ENCODE results near the gene HADHB.

HADHB gene

DNA sequence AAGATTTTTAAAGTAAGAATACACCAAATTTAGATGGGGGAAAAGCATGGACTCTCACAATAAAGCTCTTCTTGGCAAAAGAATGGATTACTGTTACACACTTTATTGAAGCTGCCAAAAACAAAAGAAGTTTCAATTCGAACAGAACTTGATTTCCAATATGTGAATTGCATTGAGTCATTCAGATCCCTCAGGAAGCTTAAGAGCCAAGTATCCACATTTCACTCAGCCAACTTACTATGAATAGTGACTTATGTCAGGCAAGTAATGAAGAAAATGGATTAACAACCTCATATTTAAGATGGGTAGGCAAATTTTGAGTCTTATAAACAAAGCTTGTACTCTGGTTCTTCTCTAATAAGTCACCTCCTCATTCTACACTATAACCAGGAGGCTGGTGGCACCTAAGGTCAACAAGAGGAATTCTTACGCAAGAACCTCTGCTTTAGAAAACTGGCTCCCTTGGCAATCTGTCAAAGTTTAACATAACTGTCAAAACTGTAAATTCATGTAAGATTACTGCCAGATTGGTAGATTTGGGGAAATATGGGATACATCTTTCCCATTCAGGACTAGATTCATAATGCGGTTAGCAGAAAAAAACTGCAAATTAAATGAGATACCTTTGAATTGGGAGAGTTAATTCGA is 6.3 kb upstream of the HADHB start:
- Histone ChIP-seq H3K4me1 (ENCODE audit: control insufficient read depth in 1 of 2, insufficient read depth in 1 of 2, low read depth in 1 of 2, low read length in 1 of 2) (peaks cover 24 to 29% of the 10 kb centered on the region in 2 experiments), H3K27me3 (no peaks in the 10 kb centered on the region), H3K9me3 (no peaks in the 10 kb centered on the region), H3K27ac (peak overlapping the region; percentile 37), H3K36me3 (peaks cover 49% of the 10 kb centered on the region), H3K4me3 (ENCODE audit: low read depth in 1 of 2, low read length in 1 of 2) (no peak overlapping the region)
- TF ChIP-seq, protein P1, sequence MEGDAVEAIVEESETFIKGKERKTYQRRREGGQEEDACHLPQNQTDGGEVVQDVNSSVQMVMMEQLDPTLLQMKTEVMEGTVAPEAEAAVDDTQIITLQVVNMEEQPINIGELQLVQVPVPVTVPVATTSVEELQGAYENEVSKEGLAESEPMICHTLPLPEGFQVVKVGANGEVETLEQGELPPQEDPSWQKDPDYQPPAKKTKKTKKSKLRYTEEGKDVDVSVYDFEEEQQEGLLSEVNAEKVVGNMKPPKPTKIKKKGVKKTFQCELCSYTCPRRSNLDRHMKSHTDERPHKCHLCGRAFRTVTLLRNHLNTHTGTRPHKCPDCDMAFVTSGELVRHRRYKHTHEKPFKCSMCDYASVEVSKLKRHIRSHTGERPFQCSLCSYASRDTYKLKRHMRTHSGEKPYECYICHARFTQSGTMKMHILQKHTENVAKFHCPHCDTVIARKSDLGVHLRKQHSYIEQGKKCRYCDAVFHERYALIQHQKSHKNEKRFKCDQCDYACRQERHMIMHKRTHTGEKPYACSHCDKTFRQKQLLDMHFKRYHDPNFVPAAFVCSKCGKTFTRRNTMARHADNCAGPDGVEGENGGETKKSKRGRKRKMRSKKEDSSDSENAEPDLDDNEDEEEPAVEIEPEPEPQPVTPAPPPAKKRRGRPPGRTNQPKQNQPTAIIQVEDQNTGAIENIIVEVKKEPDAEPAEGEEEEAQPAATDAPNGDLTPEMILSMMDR (IDR thresholded peaks at IDR 0.05) = no peak

DNA sequence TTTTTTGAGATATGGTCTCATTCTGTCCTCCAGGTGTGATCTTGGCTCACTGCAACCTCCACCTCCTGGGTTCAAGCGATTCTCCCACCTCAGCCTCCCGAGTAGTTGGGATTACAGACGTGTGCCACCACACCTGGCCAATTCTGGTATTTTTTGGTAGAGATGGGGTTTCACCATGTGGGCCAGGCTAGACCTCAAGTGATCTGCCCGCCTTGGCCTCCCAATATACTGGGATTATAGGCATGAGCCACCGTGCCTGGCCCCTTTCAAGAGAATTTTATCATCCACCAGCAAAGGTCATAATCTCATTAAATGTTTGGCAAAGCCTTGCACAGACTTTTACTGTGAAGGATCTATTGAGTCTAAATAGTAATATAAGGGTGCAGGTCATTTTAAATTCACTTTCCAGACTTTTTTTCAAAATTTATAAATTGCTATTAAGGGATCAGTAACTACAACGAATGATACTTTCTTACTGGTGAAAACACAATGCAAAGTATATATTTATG is 2.8 kb upstream of the HADHB start:
- Histone ChIP-seq H3K4me3 (ENCODE audit: low read depth in 1 of 2, low read length in 1 of 2) (no peak overlapping the region), H3K27ac (no peak overlapping the region), H3K27me3 (no peaks in the 10 kb centered on the region), H3K9me3 (no peaks in the 10 kb centered on the region), H3K36me3 (peaks cover 15% of the 10 kb centered on the region), H3K4me1 (ENCODE audit: control insufficient read depth in 1 of 2, insufficient read depth in 1 of 2, low read depth in 1 of 2, low read length in 1 of 2) (peaks cover 51 to 52% of the 10 kb centered on the region in 2 experiments)
- TF ChIP-seq, protein P1 (IDR thresholded peaks at IDR 0.05) = no peak

GRCh38 chr2:26243470-26244308 is 1.1 kb upstream of the HADHB start:
- TF ChIP-seq, protein P1 (IDR thresholded peaks at IDR 0.05) = no peak
- H3K27ac ChIP-seq = peak overlapping the region; percentile 97
- H3K36me3 ChIP-seq = no peaks in the 10 kb centered on the region
- peaks cover 48 to 50% of the 10 kb centered on the region in 2 experiments for H3K4me1 ChIP-seq (ENCODE audit: control insufficient read depth in 1 of 2, insufficient read depth in 1 of 2, low read depth in 1 of 2, low read length in 1 of 2)
- H3K4me3 ChIP-seq (ENCODE audit: low read depth in 1 of 2, low read length in 1 of 2) = peak overlapping the region; percentile 83 to 95
- no peaks in the 10 kb centered on the region for H3K27me3 ChIP-seq
- H3K9me3 ChIP-seq = no peaks in the 10 kb centered on the region

DNA sequence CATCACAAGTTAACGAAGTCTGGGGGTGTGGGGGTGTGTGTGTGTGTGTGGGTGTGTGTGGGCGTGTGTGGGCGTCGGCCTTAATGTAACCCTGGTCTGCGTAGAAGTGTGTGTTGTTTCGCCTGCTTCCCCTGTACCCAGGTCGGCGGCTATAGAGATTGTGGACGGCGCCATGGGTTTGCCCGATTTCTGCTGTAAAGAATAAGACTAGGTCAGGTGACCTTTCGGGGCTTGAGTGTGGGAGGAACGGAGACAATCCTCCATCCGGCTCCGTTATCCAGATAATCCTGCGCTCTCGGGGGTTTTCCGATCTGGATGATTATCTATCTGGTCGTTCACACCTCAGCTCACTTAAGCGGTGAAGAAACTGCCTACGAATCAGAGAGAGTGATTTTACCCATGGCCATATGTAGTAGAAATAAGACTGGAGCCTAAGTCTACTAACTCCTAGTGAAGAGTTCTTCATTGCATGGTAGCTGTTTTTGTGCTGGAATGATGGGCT is 543 bp downstream of the HADHB start:
- Histone ChIP-seq H3K9me3 (no peaks in the 10 kb centered on the region), H3K4me1 (ENCODE audit: control insufficient read depth in 1 of 2, insufficient read depth in 1 of 2, low read depth in 1 of 2, low read length in 1 of 2) (peaks cover 41 to 46% of the 10 kb centered on the region in 2 experiments), H3K4me3 (ENCODE audit: low read depth in 1 of 2, low read length in 1 of 2) (peak overlapping the region; percentile 83 to 95), H3K27me3 (no peaks in the 10 kb centered on the region), H3K36me3 (no peaks in the 10 kb centered on the region), H3K27ac (peak overlapping the region; percentile 97)
- TF ChIP-seq, protein P1 (IDR thresholded peaks at IDR 0.05) = no peak

GRCh38 chr2:26245810-26246209 is 1.1 kb downstream of the HADHB start:
- no peaks in the 10 kb centered on the region for H3K27me3 ChIP-seq
- peak overlapping the region; percentile 83 to 95 for H3K4me3 ChIP-seq (ENCODE audit: low read depth in 1 of 2, low read length in 1 of 2)
- H3K27ac ChIP-seq = peak overlapping the region; percentile 97

More at GRCh38 chr2:26245810-26246209, 1.1 kb downstream of the HADHB start:
- Histone ChIP-seq H3K4me1 (ENCODE audit: control insufficient read depth in 1 of 2, insufficient read depth in 1 of 2, low read depth in 1 of 2, low read length in 1 of 2) (peaks cover 37 to 42% of the 10 kb centered on the region in 2 experiments), H3K9me3 (no peaks in the 10 kb centered on the region), H3K36me3 (no peaks in the 10 kb centered on the region)
- TF ChIP-seq, protein P1 (IDR thresholded peaks at IDR 0.05) = no peak

All from neutrophil (primary cell).